GM12873 (cell line): ENCODE data around the gene TNFRSF18.

Source experiments
- CTCF ChIP-seq: IDR thresholded peaks from 2 replicates; pipeline ENCODE4 v1.5.1; 2012; ENCODE audit warnings: low read depth, mild to moderate bottlenecking, moderate library complexity, low read length, control low read depth; ENCODE audit not compliant: insufficient read depth; ENCODE audit errors: missing control alignments

The TNFRSF18 gene

GRCh38 chr1:1169429-1170214, 36.8 kb downstream of the TNFRSF18 start:
- TF ChIP-seq CTCF: no peak

- no peak for TF ChIP-seq CTCF
Observed at GRCh38 chr1:1168451-1169411, 37.7 kb downstream of the TNFRSF18 start.

GRCh38 chr1:1167841-1168450, 38.4 kb downstream of the TNFRSF18 start:
- TF ChIP-seq CTCF: no peak

- no peak for TF ChIP-seq CTCF
Observed at GRCh38 chr1:1167398-1167821, 39.0 kb downstream of the TNFRSF18 start.

GRCh38 chr1:1166642-1167397, 39.6 kb downstream of the TNFRSF18 start:
- TF ChIP-seq CTCF: no peak

GRCh38 chr1:1165900-1166421, 40.4 kb downstream of the TNFRSF18 start:
- no peak for TF ChIP-seq CTCF
